CD4-positive, alpha-beta T cell treated with Interleukin-15 for 4 hours (primary cell): Measurements from ENCODE around the gene CT45A6.
"Not testable (repeated sequence)": the region's sequence is repeated elsewhere in the genome, so short reads cannot be mapped to it uniquely, and the experiment has no call there.

Experiments used
- DNase-seq: peaks from one replicate; pipeline ENCODE4 v3.0.0-alpha.2; 2020; ENCODE audit warnings: low spot score

The CT45A6 gene, protein sequence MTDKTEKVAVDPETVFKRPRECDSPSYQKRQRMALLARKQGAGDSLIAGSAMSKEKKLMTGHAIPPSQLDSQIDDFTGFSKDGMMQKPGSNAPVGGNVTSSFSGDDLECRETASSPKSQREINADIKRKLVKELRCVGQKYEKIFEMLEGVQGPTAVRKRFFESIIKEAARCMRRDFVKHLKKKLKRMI

DNA sequence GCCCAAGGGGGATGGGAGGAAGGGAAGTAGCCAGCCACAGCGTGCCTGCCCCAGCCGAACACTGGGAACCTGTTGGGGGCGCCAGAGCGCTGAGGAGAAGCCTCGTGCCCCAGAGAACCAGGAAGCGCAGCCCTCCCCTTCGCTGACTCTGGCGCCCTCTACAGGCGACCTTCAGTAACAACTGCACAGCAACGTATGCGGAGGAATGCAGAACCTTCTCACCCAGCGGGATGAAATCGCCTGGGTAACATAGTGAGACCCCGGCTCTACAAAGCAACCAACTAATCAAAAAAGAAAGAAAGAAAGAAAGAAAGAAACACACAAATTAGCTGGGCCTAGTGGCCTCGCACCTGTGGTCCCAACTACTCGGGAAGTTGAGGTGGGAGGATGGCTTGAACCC, at the start of gene CT45A6:
Gene CT45A6, minus strand, starts transcription at position 101 of the 400 bp plus-strand sequence. CDS start 3,794 bp downstream, outside the sequence.
- DNase-seq: not testable (repeated sequence)

DNA sequence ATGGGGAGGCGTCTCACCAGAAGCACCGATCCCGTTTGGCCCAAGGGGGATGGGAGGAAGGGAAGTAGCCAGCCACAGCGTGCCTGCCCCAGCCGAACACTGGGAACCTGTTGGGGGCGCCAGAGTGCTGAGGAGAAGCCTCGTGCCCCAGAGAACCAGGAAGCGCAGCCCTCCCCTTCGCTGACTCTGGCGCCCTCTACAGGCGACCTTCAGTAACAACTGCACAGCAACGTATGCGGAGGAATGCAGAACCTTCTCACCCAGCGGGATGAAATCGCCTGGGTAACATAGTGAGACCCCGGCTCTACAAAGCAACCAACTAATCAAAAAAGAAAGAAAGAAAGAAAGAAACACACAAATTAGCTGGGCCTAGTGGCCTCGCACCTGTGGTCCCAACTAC, 34.6 kb upstream of the CT45A6 start, which contains the start of gene CT45A7:
Gene CT45A7, minus strand, starts transcription at position 101 of the 400 bp plus-strand sequence. CDS start 3,747 bp downstream, outside the sequence.
- not testable (repeated sequence) for DNase-seq

DNA sequence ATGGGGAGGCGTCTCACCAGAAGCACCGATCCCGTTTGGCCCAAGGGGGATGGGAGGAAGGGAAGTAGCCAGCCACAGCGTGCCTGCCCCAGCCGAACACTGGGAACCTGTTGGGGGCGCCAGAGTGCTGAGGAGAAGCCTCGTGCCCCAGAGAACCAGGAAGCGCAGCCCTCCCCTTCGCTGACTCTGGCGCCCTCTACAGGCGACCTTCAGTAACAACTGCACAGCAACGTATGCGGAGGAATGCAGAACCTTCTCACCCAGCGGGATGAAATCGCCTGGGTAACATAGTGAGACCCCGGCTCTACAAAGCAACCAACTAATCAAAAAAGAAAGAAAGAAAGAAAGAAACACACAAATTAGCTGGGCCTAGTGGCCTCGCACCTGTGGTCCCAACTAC, 17.3 kb upstream of the CT45A6 start, which contains the start of gene CT45A2:
Gene CT45A2, minus strand, starts transcription at position 101 of the 400 bp plus-strand sequence. CDS start 3,747 bp downstream, outside the sequence.
- not testable (repeated sequence) for DNase-seq

DNA sequence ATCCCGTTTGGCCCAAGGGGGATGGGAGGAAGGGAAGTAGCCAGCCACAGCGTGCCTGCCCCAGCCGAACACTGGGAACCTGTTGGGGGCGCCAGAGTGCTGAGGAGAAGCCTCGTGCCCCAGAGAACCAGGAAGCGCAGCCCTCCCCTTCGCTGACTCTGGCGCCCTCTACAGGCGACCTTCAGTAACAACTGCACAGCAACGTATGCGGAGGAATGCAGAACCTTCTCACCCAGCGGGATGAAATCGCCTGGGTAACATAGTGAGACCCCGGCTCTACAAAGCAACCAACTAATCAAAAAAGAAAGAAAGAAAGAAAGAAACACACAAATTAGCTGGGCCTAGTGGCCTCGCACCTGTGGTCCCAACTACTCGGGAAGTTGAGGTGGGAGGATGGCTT, 17.2 kb downstream of the CT45A6 start, which contains the start of gene CT45A5:
Gene CT45A5, minus strand, starts transcription at position 101 of the 400 bp plus-strand sequence. CDS start 3,774 bp downstream, outside the sequence.
- not testable (repeated sequence) for DNase-seq

DNA sequence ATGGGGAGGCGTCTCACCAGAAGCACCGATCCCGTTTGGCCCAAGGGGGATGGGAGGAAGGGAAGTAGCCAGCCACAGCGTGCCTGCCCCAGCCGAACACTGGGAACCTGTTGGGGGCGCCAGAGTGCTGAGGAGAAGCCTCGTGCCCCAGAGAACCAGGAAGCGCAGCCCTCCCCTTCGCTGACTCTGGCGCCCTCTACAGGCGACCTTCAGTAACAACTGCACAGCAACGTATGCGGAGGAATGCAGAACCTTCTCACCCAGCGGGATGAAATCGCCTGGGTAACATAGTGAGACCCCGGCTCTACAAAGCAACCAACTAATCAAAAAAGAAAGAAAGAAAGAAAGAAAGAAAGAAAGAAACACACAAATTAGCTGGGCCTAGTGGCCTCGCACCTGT, 34.5 kb downstream of the CT45A6 start, which contains the start of gene CT45A3:
Gene CT45A3, minus strand, starts transcription at position 101 of the 400 bp plus-strand sequence. CDS start 3,747 bp downstream, outside the sequence.
- not testable (repeated sequence) for DNase-seq

DNA sequence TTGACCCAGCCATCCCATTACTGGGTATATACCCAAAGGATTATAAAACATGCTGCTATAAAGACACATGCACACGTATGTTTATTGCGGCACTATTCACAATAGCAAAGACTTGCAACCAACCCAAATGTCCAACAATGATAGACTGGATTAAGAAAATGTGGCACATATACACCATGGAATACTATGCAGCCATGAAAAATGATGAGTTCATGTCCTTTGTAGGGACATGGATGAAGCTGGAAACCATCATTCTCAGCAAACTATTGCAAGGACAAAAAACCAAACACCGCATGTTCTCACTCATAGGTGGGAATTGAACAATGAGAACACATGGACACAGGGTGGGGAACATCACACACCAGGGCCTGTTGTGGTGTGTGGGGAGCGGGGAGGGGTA, 57.8 kb downstream of the CT45A6 start:
- not testable (repeated sequence) for DNase-seq
